Measurements from ENCODE around the gene SPIN2B.

GRCh38 chrX:57138674-57139073 is 17.3 kb upstream of the SPIN2B start:
- TF ChIP-seq POLR2AphosphoS5 (IDR thresholded peaks at IDR 0.05; ENCODE audit: insufficient read depth, low read depth, low read length), result no peak
- TF ChIP-seq EZH2 (IDR thresholded peaks at IDR 0.05; ENCODE audit: borderline replicate concordance, low read depth, low read length, severe bottlenecking), result no peak
- no peak for TF ChIP-seq CTCF (IDR thresholded peaks at IDR 0.05; ENCODE audit: extremely low read depth in 1 of 2, insufficient read depth in 1 of 2, low read depth in 1 of 2, low read length in 2 of 2)
- no peak for TF ChIP-seq FOS (IDR thresholded peaks at IDR 0.05; ENCODE audit: borderline replicate concordance, insufficient read depth, low read length)
- no peak for TF ChIP-seq MAX (IDR thresholded peaks at IDR 0.05; ENCODE audit: insufficient read depth, insufficient read length)
- TF ChIP-seq POLR2A (IDR thresholded peaks at IDR 0.05; ENCODE audit: low read depth, low read length), result no peak
- TF ChIP-seq GATA2 (IDR thresholded peaks at IDR 0.05; ENCODE audit: insufficient read depth, insufficient read length, low read depth, low read length), result no peak
- no peak for TF ChIP-seq JUN (IDR thresholded peaks at IDR 0.05; ENCODE audit: borderline replicate concordance, insufficient read depth, insufficient read length, low read depth)
